ENCODE data around the gene ABLIM2. TPM values are rescaled to one million over a fixed set of nuclear protein-coding genes. Genes with fewer than 3 reads are reported as not detected.

Gene ABLIM2
- total RNA-seq, 6 experiments from 2014 or later, result 0.14 TPM; not detected in 5

DNA sequence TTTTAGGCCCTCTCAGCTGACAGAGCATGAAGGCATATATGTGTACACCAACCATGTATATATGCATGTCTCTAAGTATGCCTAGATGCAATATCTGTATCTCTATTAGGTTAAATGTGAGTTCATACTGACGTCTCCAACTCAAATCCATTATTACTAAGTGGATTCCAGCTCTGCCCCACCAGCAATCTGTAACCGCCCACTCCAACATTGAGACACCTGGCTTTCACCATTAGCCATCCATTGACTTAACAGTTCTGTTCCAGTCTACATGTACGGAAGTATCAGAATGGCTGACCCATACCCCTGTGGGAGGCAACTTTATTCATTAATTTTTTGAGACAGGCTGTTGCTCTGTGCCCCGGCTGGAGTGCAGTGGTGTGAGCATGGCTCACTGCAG, 25.4 kb upstream of the ABLIM2 start:
- H3K36me3 Mint-ChIP-seq (ENCODE audit: low read depth), result no peaks in the 10 kb centered on the region; the same call in 1 of the 2 replicates
- H3K4me3 Mint-ChIP-seq, result no peak overlapping the region
- H3K9me3 Mint-ChIP-seq, result no peaks in the 10 kb centered on the region
- DNase-seq, result no peak
- no peak overlapping the region for H3K27ac Mint-ChIP-seq
- H3K4me1 Mint-ChIP-seq (ENCODE audit: low read depth), result peaks cover 37% of the 10 kb centered on the region
- peaks cover 9% of the 10 kb centered on the region for H3K27me3 Mint-ChIP-seq (ENCODE audit: insufficient read depth)
- TF ChIP-seq, protein P1, sequence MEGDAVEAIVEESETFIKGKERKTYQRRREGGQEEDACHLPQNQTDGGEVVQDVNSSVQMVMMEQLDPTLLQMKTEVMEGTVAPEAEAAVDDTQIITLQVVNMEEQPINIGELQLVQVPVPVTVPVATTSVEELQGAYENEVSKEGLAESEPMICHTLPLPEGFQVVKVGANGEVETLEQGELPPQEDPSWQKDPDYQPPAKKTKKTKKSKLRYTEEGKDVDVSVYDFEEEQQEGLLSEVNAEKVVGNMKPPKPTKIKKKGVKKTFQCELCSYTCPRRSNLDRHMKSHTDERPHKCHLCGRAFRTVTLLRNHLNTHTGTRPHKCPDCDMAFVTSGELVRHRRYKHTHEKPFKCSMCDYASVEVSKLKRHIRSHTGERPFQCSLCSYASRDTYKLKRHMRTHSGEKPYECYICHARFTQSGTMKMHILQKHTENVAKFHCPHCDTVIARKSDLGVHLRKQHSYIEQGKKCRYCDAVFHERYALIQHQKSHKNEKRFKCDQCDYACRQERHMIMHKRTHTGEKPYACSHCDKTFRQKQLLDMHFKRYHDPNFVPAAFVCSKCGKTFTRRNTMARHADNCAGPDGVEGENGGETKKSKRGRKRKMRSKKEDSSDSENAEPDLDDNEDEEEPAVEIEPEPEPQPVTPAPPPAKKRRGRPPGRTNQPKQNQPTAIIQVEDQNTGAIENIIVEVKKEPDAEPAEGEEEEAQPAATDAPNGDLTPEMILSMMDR (IDR thresholded peaks at IDR 0.05), result no peak

GRCh38 chr4:8182858-8183725, 24.5 kb upstream of the ABLIM2 start:
- Mint-ChIP-seq H3K36me3 (ENCODE audit: low read depth) (no peaks in the 10 kb centered on the region; the same call in 1 of the 2 replicates), H3K9me3 (no peaks in the 10 kb centered on the region), H3K27ac (peak overlapping the region; percentile 3; the same call in 1 of the 2 replicates), H3K4me3 (no peak overlapping the region), H3K27me3 (ENCODE audit: insufficient read depth) (peaks cover 10% of the 10 kb centered on the region), H3K4me1 (ENCODE audit: low read depth) (peaks cover 35% of the 10 kb centered on the region)
- peak; percentile 89 for DNase-seq
- TF ChIP-seq, protein P1 (IDR thresholded peaks at IDR 0.05), result no peak; the same call in 1 of the 2 replicates

GRCh38 chr4:8182294-8182693, 23.7 kb upstream of the ABLIM2 start:
- TF ChIP-seq, protein P1 (IDR thresholded peaks at IDR 0.05), result no peak
- peaks cover 32% of the 10 kb centered on the region for H3K4me1 Mint-ChIP-seq (ENCODE audit: low read depth)
- no peaks in the 10 kb centered on the region for H3K9me3 Mint-ChIP-seq
- DNase-seq, result no peak
- no peak overlapping the region for H3K27ac Mint-ChIP-seq
- H3K36me3 Mint-ChIP-seq (ENCODE audit: low read depth), result no peaks in the 10 kb centered on the region; the same call in 1 of the 2 replicates
- no peak overlapping the region for H3K4me3 Mint-ChIP-seq
- peaks cover 16% of the 10 kb centered on the region for H3K27me3 Mint-ChIP-seq (ENCODE audit: insufficient read depth)

DNA sequence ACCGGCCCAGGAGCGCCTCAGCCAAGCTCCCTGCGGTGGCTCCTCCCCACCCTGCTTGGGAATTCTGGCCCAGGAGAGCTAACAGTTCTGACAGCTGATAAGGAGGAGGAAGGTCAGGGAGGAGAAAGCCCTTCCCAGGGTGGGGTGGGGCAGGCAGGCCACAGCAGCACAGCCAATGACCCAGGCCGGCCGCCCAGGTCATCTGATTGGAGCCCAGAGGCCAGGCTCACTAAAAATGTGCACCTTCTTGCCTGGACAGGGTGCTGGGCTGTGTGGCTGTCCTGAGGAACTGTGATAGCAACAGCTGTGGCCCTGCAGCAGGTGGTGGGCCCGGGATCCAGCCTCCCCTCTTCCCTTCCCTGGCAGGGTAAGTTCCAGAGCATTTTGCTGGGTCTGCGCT, 23.2 kb upstream of the ABLIM2 start:
- DNase-seq, result no peak
- H3K27ac Mint-ChIP-seq, result no peak overlapping the region
- H3K27me3 Mint-ChIP-seq (ENCODE audit: insufficient read depth), result peaks cover 13% of the 10 kb centered on the region
- H3K9me3 Mint-ChIP-seq, result no peaks in the 10 kb centered on the region
- H3K4me3 Mint-ChIP-seq, result no peak overlapping the region
- TF ChIP-seq, protein P1 (IDR thresholded peaks at IDR 0.05), result no peak
- H3K4me1 Mint-ChIP-seq (ENCODE audit: low read depth), result peaks cover 32% of the 10 kb centered on the region
- H3K36me3 Mint-ChIP-seq (ENCODE audit: low read depth), result no peaks in the 10 kb centered on the region; the same call in 1 of the 2 replicates

GRCh38 chr4:8181119-8181518, 22.5 kb upstream of the ABLIM2 start:
- H3K27me3 Mint-ChIP-seq (ENCODE audit: insufficient read depth), result peaks cover 12% of the 10 kb centered on the region
- peaks cover 29% of the 10 kb centered on the region for H3K4me1 Mint-ChIP-seq (ENCODE audit: low read depth)
- no peak overlapping the region for H3K27ac Mint-ChIP-seq
- no peaks in the 10 kb centered on the region; the same call in 1 of the 2 replicates for H3K36me3 Mint-ChIP-seq (ENCODE audit: low read depth)
- TF ChIP-seq, protein P1 (IDR thresholded peaks at IDR 0.05), result no peak
- H3K9me3 Mint-ChIP-seq, result no peaks in the 10 kb centered on the region
- no peak overlapping the region for H3K4me3 Mint-ChIP-seq
- DNase-seq, result no peak
